NK-92 (cell line): Measurements from ENCODE around the gene C1orf167.

Experiments used
- DNase-seq: peaks from one replicate; lab custom pipeline; 2025; ENCODE audit not compliant: unreplicated experiment; lab: John Stamatoyannopoulos, UW

The C1orf167 gene

DNA sequence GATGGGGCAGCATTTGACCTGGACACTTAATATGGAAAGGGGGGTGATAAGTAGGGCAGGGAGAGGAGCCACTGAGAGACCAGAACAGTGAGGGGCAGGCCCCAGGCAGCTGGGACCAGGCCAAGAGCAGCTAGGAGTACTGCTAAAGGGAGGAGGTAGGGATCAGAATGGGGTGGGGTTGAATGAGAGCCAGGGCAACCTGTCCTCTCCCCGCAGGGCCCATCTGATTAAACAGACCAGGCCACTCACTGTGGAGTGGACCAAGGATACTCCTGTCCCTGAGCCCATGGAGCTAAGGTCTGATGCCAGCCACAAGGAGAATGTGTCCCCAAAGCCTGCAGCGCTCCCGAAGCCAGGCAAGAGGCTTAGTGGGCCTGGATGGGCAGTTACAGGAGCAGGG, 2.1 kb downstream of the C1orf167 start:
- no peak for DNase-seq

DNA sequence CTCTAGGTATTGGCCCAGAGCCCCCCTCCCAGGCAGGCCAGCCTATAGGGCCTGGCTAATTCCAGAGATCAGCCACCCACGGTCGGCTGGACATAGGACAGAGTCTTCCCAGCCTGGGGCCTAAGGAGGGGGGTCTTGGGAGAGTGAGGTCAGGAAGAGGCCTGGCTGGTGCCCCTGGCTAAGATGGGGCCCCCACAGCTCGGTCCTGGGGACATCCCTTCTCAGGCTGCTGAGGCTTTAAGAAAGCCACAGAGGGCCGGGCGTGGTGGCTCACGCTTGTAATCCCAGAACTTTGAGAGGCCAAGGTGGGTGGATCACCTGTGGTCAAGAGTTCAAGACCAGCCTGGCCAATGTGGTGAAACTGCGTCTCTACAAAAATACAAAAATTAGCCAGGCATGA, 2.5 kb downstream of the C1orf167 start:
- DNase-seq = no peak

DNA sequence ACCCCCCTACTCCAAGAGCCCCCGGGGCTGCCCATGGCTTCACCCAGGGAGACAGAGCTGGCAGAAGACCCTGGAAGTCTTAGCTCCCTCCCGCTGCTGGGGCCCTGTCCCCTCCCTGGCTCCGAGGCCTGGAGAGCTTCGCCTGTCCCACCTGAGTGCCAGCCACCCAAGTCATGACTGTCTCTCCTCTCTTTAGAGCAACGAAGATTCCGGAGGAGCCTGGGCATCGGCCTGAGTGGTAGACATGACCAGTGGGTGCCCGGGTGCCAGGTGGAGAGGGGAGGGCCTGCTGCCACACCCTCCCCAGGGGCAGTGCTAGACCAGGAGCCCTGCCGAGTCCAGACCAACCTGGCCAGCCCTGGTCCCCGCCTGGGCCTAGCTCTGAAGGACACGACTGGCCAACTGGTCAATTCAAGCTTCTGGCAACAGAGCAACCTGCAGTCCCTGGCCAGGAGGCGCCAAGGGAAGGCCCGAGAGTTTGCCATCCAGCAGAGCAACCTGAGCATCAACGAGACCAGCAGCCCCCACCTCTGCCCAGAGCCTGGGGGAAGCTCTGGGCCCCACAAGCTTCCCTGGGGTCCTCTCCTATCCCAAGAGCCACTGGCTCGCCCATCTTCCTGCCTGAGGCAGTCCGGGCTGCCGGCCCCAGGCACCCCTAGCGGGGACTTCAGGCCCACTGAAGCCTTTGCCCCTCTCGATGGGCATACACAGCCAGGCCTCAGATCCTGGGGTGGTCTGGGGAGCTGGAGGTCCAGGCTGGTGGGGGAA, 3.9 kb downstream of the C1orf167 start:
- no peak for DNase-seq

DNA sequence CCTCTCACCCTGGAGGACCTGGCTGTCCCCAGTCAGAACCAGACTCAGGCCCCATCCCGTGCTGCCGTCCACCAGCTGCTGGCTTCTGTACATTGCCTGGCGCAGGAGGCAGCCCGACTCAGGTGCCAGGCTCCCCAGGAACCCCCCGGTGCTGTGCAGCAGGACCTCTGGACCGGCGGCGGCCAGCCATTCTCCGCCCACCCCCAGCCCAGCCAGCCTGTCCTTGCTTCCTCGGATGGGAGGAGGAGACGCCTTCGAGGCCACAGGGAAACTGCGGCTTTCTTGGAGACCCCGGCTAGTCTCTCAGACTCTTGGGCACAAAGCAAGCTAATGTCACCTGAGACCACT, 4.4 kb downstream of the C1orf167 start:
- no peak for DNase-seq

DNA sequence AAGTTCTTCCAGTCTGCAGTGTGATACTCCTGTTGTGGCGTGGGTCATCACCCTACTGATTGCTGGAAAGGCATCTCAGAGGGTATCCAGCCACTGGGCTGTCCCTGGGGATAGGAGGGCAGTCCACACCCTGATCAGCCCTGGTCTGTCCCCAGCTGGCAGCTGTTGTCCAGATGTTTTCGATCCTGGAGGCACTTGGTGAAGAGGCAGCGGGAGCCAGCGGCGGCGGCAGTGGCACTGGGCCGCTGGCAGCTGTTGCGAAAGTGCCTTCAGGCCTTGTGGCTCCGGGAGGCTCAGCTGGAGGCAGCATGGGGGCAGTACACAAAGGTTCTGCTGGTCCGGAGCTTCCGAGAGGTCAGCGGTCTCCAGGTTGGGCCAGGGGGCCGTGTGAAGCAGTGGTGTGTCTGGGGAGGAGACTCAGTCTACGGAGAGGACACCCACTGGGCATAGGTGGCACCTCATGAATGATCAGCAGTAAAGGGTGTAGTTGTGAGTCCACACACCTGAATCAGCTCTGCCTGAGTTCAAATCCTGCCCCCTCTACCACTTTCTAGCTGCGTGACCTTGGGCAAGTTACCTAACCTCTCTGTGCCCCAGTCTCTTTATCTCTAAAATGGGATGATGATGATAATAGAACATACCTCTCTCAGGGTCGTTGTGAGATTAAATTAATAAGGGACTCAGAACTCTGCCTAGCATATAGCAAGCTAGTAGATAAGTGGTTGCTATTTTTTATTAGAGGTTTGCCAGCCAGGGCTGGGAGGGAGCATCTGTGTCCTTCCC, 6.1 kb downstream of the C1orf167 start:
- DNase-seq = no peak

DNA sequence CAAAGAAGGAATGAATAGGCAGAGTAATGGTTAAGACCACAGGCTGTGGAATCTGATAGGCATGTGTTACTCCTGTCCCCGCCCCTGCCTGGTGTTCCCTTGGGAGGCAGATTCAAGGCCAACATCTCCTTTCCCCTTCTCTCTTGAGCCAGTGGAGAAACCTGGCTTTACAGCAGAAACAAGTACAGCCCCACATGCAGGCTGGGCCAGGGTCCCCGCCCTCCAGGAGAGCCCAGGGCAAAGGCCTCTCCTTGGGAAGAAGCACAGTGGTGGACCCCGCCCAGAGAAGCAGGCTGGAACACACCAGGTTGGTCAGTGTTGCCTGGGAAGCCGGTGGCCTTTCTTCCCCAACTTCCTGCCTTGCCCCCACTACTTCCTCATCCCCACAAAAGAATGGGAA, 6.8 kb downstream of the C1orf167 start:
- no peak for DNase-seq

DNA sequence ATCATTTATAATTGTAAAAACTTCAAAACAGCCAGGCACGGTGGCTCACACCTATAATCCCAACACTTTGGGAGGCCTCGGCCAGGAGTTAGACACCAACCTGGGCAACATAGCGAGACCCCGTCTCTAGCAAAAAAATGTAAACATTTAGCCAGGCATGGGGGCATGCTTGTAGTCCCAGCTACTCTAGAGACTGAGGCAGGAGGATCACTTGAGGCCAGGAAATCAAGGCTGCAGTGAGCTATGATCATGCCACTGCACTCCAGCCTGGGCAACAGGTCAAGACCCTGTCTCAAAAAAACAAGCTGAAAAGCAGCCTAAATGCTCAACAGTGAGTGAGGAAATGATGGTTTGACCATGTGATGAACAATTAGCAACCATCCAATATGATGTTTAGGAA, 7.3 kb downstream of the C1orf167 start:
- no peak for DNase-seq

DNA sequence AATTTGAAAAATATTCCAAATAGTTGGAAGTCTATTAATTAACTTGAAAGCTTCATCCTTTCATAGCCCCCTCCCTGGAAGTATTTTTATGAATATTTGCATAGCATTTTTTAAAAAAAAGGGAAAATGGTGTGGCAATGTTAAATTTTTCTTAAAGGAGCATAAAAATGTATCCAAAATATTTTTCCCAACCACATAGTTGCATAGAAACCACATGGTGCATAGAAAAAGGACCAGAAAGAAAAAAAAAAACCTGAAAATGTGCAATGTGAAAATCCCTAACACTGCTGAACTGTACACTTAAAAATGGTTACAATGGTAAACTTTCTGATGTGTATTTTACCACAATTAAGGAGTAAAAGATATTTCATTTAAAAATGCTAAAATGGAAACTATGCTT, 8.0 kb downstream of the C1orf167 start:
- DNase-seq = no peak

DNA sequence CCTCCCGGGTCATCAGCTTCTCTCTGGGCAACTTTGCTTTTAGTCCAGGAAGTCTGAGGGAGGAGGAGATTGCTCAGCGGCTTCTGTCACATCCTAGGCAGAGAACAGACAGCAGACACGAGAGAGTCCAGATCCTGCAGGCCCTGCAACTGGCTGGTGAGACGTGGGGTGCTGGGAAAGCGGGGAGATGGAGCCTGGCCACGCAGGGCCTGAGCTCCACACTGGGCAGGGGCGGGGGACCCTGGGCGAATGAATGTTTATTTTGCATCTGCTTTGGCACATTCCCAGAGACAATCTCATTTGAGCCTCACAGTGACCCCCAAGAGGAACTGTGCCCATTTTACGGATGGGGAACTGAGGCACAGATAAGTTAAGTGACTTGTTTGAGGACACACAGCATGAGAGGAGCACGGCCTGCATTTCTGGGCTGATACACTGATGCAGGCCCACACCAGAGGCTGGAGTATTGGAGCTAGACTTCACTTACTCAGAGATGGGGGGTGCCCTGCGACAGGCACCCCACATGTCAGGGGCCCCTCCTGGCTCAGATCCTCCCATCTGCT, 9.6 kb downstream of the C1orf167 start:
- no peak for DNase-seq

DNA sequence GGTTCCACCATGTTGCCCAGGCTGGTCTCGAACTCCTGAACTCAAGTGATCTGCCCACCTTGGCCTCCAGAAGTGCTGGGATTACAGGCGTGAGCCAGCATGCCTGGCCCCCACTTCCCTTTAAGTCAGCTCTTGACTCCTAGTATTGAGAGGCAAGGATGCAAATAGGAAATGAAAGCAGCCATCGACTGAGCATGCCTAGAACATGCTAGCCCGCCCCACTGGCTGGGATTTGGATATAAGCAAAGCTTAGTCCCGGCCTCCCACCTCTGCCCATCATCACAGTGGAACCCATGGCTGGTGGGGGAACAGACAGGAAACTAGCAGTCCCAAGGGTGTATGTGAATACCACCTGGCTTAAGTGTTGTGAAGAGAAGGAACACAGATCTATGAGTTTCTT, 10.5 kb downstream of the C1orf167 start:
- no peak for DNase-seq

DNA sequence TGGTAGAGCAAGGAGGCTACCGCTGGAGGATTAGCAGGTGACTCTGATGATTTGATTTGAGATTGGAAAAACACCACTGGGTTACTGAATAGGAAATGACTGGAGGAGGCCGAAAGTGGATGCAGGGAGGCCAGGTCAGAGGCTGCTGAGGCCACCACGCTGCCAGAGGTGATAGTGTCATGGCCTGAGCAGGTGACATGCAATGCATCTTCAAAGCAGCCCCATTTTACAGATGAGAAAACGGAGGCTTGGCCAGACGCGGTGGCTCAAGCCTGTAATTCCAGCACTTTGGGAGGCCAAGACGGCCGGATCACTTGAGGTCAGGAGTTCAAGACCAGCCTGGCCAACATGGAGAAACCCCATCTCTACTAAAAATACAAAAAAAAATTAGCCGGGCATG, 12.8 kb downstream of the C1orf167 start:
- no peak for DNase-seq

DNA sequence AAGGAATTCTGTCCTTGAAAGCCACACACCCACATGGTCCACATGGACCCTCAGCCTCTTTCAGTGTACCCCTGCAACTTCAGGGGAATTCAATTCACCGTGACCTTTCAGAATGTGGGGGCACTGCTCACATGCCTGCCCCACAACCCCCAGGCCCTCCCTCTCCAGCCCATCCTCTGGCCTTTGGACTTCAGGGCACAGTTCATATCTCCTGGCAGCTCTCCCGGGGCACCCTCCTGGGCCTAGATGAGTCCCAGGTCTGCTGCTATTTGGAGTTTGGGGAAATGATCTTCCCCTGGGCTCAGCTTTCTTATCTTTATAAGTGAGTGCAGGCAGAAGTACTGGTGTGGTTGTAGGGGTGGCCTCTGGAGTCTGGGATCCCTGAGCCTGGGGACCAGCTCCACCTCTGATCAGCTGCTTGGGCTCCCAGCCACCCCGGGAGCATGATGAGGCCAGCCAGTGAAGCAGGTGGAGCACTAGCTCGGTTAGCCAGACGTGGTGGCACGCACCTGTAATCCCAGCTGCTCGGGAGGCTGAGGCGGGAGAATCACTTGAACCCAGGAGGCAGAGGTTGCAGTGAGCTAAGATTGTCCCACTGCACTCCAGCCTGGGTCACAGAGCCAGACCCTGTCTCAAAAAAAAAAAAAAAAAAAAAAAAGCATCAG, 15.8 kb downstream of the C1orf167 start:
- DNase-seq = no peak

DNA sequence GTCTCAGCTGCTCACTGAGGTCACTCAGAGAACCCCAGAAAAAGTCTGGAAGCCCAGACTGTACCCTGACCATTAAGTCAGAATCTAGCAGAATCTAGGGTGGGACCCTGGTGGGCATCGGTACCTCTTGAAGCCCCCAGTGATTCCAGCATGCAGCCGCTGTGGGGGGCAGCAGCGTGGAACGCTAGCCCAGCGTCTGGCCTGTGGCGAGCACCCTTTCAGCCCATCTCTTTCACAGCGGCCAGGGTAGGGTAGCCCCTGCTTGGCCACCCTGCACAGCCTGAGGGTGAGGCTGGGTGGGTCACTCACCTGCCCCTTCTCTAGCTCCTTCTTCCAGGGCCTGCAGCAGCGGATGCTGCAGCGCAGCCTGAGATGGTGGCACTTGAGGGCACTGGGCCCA, 16.3 kb downstream of the C1orf167 start:
- no peak for DNase-seq

DNA sequence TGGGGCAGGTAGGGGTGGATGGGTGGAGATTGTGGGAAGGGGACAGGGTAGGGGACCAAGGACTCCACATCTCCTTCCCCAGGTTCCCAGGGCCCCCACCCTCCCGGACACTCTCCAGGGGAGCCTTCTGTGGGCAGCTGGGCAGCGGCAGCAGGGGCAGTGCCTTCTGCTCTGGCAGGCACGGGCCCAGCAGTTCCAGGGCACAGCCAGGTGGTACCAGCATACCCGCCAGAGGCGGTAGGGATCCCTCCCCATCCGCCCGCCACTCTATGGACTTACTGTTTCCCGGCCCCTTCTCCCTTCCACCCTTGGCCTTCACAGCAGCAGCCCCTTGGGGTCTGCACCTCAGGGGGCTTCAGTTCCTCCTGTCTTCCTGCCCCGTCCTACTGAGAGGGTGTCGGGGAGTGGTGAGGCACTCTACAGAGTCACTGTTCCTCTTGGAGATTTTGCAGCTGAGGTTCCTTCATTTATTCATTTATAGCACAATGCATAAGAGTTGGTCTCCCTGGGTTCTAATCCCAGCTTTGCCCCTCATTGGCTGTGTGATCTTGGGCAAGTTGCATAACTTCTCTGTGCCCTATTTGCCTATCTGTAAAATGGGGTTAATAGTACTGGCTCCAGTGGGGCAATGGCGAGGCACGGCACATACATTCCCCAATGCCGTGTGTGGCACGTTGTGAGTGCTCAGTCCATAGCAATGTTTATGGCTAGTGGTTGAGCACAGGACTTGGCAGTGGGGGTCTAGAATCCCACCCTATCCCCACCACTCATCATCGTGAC, 17.0 kb downstream of the C1orf167 start:
- DNase-seq = no peak

DNA sequence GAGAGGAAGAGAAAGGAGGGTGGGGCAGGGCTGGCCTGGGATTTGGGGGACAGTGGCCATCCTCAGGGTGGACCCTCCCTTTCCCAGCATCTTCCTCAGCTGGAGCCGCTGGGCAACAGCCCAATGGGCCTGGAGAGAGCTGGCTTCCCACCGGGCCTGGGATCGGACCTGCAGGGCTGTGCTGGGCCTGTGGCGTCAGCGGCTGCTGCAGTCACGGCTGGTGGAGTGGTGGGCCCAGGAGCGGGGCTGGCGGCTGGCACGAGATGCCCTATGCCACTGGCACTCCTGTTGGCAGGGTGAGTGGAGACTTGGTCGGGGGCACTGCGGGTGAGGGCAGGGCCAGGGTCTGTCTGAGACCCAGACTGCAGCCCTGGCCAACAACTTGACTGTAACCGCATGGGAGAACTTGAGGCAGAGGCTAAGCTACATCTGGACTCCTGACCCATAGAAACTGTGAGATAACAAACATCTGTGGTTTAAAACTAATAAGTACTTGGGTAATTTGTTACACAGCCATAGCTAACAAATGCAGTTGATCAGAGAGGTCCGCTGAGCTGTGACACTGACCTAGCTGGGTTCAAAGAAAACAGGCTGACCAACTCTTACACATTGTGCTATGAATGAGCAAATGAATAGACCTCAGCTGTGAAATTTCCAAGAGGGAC, 17.9 kb downstream of the C1orf167 start:
- no peak for DNase-seq

DNA sequence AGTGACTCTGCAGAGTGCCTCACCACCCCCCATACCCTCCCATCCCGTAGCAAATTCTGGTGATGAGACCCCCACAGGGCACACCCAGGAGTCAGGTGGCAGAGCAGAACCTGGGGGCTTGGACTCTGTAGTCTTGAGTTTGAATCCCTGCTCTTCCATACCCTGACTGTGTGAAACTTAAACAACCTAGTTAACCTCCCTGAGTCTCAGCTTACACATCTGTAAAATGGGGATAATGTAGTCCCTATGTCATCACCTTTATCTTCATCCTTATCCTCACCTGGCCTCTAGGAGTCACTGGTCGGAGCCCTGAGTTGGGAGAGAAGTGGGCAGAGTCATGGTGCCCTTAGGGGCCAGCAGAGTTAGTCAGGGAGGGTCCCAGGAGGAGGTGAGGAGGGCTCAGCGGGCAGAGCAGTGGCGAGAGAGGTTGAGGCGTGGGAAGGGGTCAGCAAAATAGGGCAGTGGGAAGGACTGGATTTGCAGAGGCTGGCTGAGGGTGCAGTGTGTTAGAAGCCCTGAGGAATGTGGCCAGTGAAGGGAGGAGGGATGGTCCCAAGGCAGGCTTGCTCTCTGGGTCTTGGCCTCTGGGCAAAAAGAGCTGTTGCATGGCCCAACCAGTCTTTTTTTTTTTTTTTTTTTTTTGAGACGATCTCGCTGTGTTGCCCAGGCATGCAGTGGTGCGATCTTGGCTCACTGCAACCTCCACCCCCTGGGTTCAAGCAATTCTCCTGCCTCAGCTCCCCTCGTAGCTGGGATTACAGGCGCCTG, 18.6 kb downstream of the C1orf167 start:
- DNase-seq = no peak

DNA sequence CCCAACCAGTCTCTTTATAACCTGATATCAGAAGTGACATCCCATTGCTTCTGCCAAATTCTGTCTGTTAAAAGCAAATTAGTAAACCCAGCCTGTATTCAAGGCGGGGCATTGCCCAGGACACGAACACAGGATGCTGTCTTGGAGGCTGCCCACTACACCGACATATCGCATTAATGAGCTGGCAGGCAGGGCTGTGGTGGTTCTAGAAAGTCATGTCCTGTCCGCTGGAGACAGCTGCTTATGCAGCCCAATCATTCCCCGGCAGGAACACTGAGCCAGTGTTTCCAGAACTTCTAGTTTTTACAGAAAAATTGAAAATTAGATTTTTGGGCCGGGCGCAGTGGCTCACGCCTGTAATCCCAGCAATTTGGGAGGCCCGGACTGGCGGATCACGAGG, 19.3 kb downstream of the C1orf167 start:
- no peak for DNase-seq

DNA sequence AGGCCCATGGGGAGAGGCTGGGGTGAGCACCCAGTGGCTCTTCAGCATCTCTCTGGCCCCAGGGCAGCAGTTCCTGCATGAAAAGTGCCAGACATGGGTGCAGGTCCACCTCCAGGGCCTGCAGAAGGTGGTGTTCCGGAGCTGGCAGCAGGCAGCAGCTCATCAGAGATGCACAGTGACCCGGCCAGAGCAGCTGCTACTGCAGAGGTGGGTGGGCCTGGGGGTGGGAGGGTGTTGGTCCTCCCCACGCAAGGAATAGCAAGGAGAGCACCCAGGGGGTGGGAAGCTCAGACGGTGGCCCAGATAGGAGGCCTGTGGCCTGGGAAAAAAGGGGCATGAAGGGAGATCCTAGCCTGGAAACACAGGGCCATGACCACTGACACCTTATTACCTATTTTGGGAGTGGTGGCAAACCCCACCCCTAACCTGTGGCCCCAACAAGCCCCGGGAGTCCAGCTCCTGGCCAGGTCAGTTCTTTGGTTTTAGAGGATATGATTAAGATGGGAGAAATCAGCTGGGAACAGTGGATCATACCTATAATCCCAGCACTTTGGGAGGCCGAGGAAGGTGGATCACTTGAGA, 20.2 kb downstream of the C1orf167 start:
- DNase-seq = no peak

DNA sequence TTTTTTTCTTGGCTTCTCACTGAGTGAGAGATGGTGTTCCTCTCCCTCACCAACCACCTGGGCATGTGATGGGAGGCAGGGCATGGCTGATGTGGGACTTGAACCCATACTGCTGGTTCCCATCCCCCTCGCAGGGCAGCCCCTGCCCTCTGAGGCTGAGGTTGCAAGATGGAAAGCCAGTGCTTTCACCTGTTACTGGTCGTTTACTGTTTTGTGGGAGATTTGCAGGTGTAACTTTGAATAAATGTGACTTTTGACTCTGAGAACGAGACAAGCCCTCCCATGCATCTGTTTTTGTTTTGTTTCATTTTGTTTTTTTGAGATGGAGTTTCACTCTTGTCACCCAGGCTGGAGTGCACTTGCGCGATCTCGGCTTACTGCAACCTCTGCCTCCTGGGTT, 21.6 kb downstream of the C1orf167 start:
- no peak for DNase-seq
